ENCODE data around the gene ORAI1.

DNA sequence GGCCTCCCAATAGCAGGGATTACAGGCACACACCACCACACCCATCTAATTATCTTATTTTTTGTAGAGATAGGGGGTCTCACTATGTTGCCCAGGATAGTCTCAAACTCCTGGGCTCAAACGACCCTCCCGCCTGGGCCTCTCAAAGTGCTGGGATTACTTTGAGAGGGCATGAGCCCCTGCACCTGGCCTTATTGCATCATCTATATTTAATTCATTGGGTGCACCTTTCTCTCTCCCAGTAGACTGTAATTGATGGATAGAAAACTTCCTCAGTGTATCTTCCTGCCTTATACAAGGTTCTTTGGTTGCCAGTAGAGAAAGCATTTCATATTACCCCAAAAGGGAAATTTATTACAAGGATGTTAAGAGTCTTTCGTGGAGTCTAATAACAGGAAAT is 52.0 kb downstream of the ORAI1 start:
- TF ChIP-seq GATA2 (IDR thresholded peaks at IDR 0.05; ENCODE audit: low read depth, low read length) (no peak), GATA3 (IDR thresholded peaks at IDR 0.05; ENCODE audit: low read depth, low read length) (no peak)
